Ascending aorta (tissue), 2 donors: Measurements from ENCODE around the gene NUMB. TPM values are rescaled to one million over a fixed set of nuclear protein-coding genes. Genes with fewer than 3 reads are reported as not detected.

Experiments used
- DNase-seq, 2 donors: peaks; one replicate each; pipeline ENCODE4 v3.0.0-alpha.2; 2019; ENCODE audit warnings: low spot score in 2 of 2
- H3K27ac ChIP-seq, 2 donors: fragments of 200-600 bp; sonication (generic); one replicate each; pipeline ENCODE4 v1.5.1; 2016 to 2017; ENCODE audit warnings: mild to moderate bottlenecking in 1 of 2
- H3K27me3 ChIP-seq: fragments of 200-600 bp; sonication (generic); one replicate; pipeline ENCODE4 v1.5.1; 2017
- H3K36me3 ChIP-seq, 2 donors: fragments of 200-600 bp; sonication (generic); one replicate each; pipeline ENCODE4 v1.5.1; 2016
- H3K4me1 ChIP-seq, 2 donors: fragments of 200-600 bp; sonication (generic); one replicate each; pipeline ENCODE4 v1.5.1; 2016 to 2017; ENCODE audit warnings: mild to moderate bottlenecking in 1 of 2
- H3K4me3 ChIP-seq, 2 donors: fragments of 200-600 bp; sonication (generic); one replicate each; pipeline ENCODE4 v1.5.1; 2016 to 2017; ENCODE audit warnings: mild to moderate bottlenecking in 1 of 2
- H3K9me3 ChIP-seq, 2 donors: fragments of 200-600 bp; sonication (generic); one replicate each; pipeline ENCODE4 v1.5.1; 2016
- intact Hi-C: fragments of 100-400 bp; cut with DNase I; formaldehyde crosslinking; loops from one replicate; pipeline ENCODE4 v1.15.1; 2023
- total RNA-seq: library from RNA; depleted of rRNA; stranded (reverse); fragments of >200 nt; gene quantifications from one replicate; pipeline ENCODE4 v1.1.0, GENCODE V29; 2016
- TF ChIP-seq, protein P1 (sequence below), 3 experiments: fragments of 200-600 bp in 2 of 3; fragments of 450-650 bp in 1 of 3; sonication (generic) in 2 of 3; IDR thresholded peaks; one replicate each; pipeline ENCODE4 v1.5.1; 2016 to 2019; ENCODE audit warnings: antibody characterized with exemption in 3 of 3, mild to moderate bottlenecking in 1 of 3, moderate library complexity in 1 of 3

NUMB gene
- total RNA-seq, 1 donor from 2014 or later: 20.1 TPM

DNA sequence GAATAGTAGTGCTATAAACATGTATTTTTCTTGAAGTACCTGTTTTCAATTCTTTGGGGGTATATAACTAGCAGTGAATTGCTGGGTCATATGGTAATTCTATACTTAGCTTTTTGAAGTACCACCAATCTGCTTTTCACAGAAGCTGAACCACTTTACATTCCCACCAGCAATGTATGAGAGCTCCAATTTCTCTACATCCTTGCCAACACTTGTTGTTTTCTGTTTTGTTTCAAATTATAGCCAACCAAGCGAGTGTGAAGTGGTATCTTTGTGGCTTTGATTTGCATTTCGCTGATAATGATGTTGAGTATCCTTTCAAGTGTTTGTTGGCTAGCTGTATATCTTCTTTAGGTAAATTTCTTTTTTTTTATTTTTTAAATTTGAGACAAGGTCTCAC, 125.3 kb downstream of the NUMB start:
- H3K9me3 ChIP-seq: no peaks in the 10 kb centered on the region
- no peaks in the 10 kb centered on the region for H3K36me3 ChIP-seq
- intact Hi-C loops: no loop called here
- TF ChIP-seq, protein P1, sequence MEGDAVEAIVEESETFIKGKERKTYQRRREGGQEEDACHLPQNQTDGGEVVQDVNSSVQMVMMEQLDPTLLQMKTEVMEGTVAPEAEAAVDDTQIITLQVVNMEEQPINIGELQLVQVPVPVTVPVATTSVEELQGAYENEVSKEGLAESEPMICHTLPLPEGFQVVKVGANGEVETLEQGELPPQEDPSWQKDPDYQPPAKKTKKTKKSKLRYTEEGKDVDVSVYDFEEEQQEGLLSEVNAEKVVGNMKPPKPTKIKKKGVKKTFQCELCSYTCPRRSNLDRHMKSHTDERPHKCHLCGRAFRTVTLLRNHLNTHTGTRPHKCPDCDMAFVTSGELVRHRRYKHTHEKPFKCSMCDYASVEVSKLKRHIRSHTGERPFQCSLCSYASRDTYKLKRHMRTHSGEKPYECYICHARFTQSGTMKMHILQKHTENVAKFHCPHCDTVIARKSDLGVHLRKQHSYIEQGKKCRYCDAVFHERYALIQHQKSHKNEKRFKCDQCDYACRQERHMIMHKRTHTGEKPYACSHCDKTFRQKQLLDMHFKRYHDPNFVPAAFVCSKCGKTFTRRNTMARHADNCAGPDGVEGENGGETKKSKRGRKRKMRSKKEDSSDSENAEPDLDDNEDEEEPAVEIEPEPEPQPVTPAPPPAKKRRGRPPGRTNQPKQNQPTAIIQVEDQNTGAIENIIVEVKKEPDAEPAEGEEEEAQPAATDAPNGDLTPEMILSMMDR (IDR thresholded peaks at IDR 0.05): no peak
- H3K27me3 ChIP-seq: no peaks in the 10 kb centered on the region
- no peaks in the 10 kb centered on the region for H3K4me1 ChIP-seq
- no peak for DNase-seq
- no peak overlapping the region for H3K27ac ChIP-seq
- no peak overlapping the region for H3K4me3 ChIP-seq

- Histone ChIP-seq H3K4me3 (no peak overlapping the region), H3K27ac (no peak overlapping the region), H3K36me3 (no peaks in the 10 kb centered on the region), H3K27me3 (no peaks in the 10 kb centered on the region), H3K4me1 (no peaks in the 10 kb centered on the region), H3K9me3 (no peaks in the 10 kb centered on the region)
- intact Hi-C loops: no loop called here
- no peak for DNase-seq
- TF ChIP-seq, protein P1 (IDR thresholded peaks at IDR 0.05): no peak
These were observed 132.6 kb downstream of the NUMB start for GRCh38 chr14:73325630-73326299.

DNA sequence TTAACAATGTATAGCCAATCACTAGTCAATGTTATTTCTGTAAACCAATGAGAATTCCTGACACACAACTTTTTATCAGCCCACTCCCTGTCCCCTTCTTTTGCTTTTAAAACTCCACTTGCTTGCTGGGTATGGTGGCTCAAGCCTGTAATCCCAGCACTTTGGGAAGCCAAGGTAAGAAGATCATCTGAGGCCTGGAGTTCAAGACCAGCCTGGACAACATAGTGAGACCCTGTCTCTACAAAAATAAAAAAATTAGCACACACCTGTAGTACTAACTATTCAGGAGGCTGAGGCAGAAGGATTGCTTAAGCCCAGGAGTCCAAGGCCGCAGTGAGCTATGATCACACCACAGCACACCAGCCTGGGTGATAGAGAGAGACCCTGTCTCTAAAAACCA, 133.3 kb downstream of the NUMB start:
- intact Hi-C loops: no loop called here
- no peak for DNase-seq

GRCh38 chr14:73324533-73324932, 133.8 kb downstream of the NUMB start:
- Histone ChIP-seq H3K27ac (no peak overlapping the region), H3K36me3 (no peaks in the 10 kb centered on the region), H3K4me3 (no peak overlapping the region), H3K9me3 (no peaks in the 10 kb centered on the region), H3K4me1 (no peaks in the 10 kb centered on the region), H3K27me3 (no peaks in the 10 kb centered on the region)
- DNase-seq: no peak
- TF ChIP-seq, protein P1 (IDR thresholded peaks at IDR 0.05): no peak
- intact Hi-C loops: no loop called here

More for the DNA sequence above, 133.3 kb downstream of the NUMB start:
- Histone ChIP-seq H3K27me3 (no peaks in the 10 kb centered on the region), H3K27ac (no peak overlapping the region), H3K4me1 (no peaks in the 10 kb centered on the region), H3K4me3 (no peak overlapping the region), H3K36me3 (no peaks in the 10 kb centered on the region), H3K9me3 (no peaks in the 10 kb centered on the region)
- TF ChIP-seq, protein P1 (IDR thresholded peaks at IDR 0.05): no peak

- no peaks in the 10 kb centered on the region for H3K4me1 ChIP-seq
- H3K9me3 ChIP-seq: no peaks in the 10 kb centered on the region
- intact Hi-C loops: no loop called here
- no peak for DNase-seq
- TF ChIP-seq, protein P1 (IDR thresholded peaks at IDR 0.05): no peak
- no peak overlapping the region for H3K27ac ChIP-seq
- no peaks in the 10 kb centered on the region for H3K27me3 ChIP-seq
- no peak overlapping the region for H3K4me3 ChIP-seq
- no peaks in the 10 kb centered on the region for H3K36me3 ChIP-seq
These were observed 134.4 kb downstream of the NUMB start for GRCh38 chr14:73323896-73324399.
